ENCODE data around the gene PRR14L.
"Not testable (repeated sequence)": the region's sequence is repeated elsewhere in the genome, so short reads cannot be mapped to it uniquely, and the experiment has no call there.

PRR14L gene

GRCh38 chr22:31681349-31682345, 68.3 kb downstream of the PRR14L start:
- no peak overlapping the region for H3K27ac ChIP-seq (ENCODE audit: low read depth, low read length, severe bottlenecking)
- no peaks in the 10 kb centered on the region for H3K9me3 ChIP-seq (ENCODE audit: control insufficient read depth, low read length)
- peaks cover 31% of the 10 kb centered on the region for H3K36me3 ChIP-seq (ENCODE audit: control insufficient read depth, insufficient read depth, low read length)
- no peak overlapping the region for H3K4me3 ChIP-seq (ENCODE audit: extremely low read depth, insufficient read depth, low read length, poor library complexity, severe bottlenecking)
- 96% methylated on average over 15 of the region's 17 CpGs for WGBS, 2 experiments (ENCODE audit: insufficient coverage in 2 of 2)
- no peaks in the 10 kb centered on the region for H3K4me1 ChIP-seq (ENCODE audit: control insufficient read depth, insufficient read depth, low read length, poor library complexity, severe bottlenecking)

GRCh38 chr22:31680861-31681341, 69.0 kb downstream of the PRR14L start:
- H3K4me1 ChIP-seq (ENCODE audit: control insufficient read depth, insufficient read depth, low read length, poor library complexity, severe bottlenecking): no peaks in the 10 kb centered on the region
- peaks cover 27% of the 10 kb centered on the region for H3K36me3 ChIP-seq (ENCODE audit: control insufficient read depth, insufficient read depth, low read length)
- WGBS, 2 experiments (ENCODE audit: insufficient coverage in 2 of 2): 96 to 99% methylated on average over 5 to 6 of the region's 9 CpGs
- H3K9me3 ChIP-seq (ENCODE audit: control insufficient read depth, low read length): no peaks in the 10 kb centered on the region
- no peak overlapping the region for H3K4me3 ChIP-seq (ENCODE audit: extremely low read depth, insufficient read depth, low read length, poor library complexity, severe bottlenecking)
- H3K27ac ChIP-seq (ENCODE audit: low read depth, low read length, severe bottlenecking): no peak overlapping the region

- 84 to 88% methylated on average over 7 of the region's 7 CpGs for WGBS, 2 experiments (ENCODE audit: insufficient coverage in 2 of 2)
- Histone ChIP-seq H3K4me3 (ENCODE audit: extremely low read depth, insufficient read depth, low read length, poor library complexity, severe bottlenecking) (no peak overlapping the region), H3K4me1 (ENCODE audit: control insufficient read depth, insufficient read depth, low read length, poor library complexity, severe bottlenecking) (no peaks in the 10 kb centered on the region), H3K36me3 (ENCODE audit: control insufficient read depth, insufficient read depth, low read length) (peaks cover 11% of the 10 kb centered on the region), H3K27ac (ENCODE audit: low read depth, low read length, severe bottlenecking) (no peak overlapping the region), H3K9me3 (ENCODE audit: control insufficient read depth, low read length) (no peaks in the 10 kb centered on the region)
Observed at GRCh38 chr22:31678748-31679147, 71.2 kb downstream of the PRR14L start.

GRCh38 chr22:31676700-31677099, 73.2 kb downstream of the PRR14L start:
- 72 to 76% methylated on average over 25 of the region's 25 CpGs for WGBS, 2 experiments (ENCODE audit: insufficient coverage in 2 of 2)
- Histone ChIP-seq H3K27ac (ENCODE audit: low read depth, low read length, severe bottlenecking) (no peak overlapping the region), H3K4me1 (ENCODE audit: control insufficient read depth, insufficient read depth, low read length, poor library complexity, severe bottlenecking) (no peaks in the 10 kb centered on the region), H3K36me3 (ENCODE audit: control insufficient read depth, insufficient read depth, low read length) (no peaks in the 10 kb centered on the region), H3K4me3 (ENCODE audit: extremely low read depth, insufficient read depth, low read length, poor library complexity, severe bottlenecking) (no peak overlapping the region), H3K9me3 (ENCODE audit: control insufficient read depth, low read length) (no peaks in the 10 kb centered on the region)

GRCh38 chr22:31674219-31674618, 75.7 kb downstream of the PRR14L start:
- not testable (repeated sequence) for H3K4me3 ChIP-seq (ENCODE audit: extremely low read depth, insufficient read depth, low read length, poor library complexity, severe bottlenecking); H3K9me3 ChIP-seq (ENCODE audit: control insufficient read depth, low read length); H3K36me3 ChIP-seq (ENCODE audit: control insufficient read depth, insufficient read depth, low read length); H3K4me1 ChIP-seq (ENCODE audit: control insufficient read depth, insufficient read depth, low read length, poor library complexity, severe bottlenecking); H3K27ac ChIP-seq (ENCODE audit: low read depth, low read length, severe bottlenecking)
- 93 to 100% methylated on average over 2 to 3 of the region's 5 CpGs for WGBS, 2 experiments (ENCODE audit: insufficient coverage in 2 of 2)

GRCh38 chr22:31668849-31669248, 81.1 kb downstream of the PRR14L start:
- H3K9me3 ChIP-seq (ENCODE audit: control insufficient read depth, low read length); H3K36me3 ChIP-seq (ENCODE audit: control insufficient read depth, insufficient read depth, low read length); H3K27ac ChIP-seq (ENCODE audit: low read depth, low read length, severe bottlenecking); H3K4me3 ChIP-seq (ENCODE audit: extremely low read depth, insufficient read depth, low read length, poor library complexity, severe bottlenecking); H3K4me1 ChIP-seq (ENCODE audit: control insufficient read depth, insufficient read depth, low read length, poor library complexity, severe bottlenecking): not testable (repeated sequence)
- WGBS, 2 experiments (ENCODE audit: insufficient coverage in 2 of 2): 82 to 100% methylated on average over 2 to 3 of the region's 4 CpGs

GRCh38 chr22:31662668-31663037, 87.3 kb downstream of the PRR14L start:
- no peaks in the 10 kb centered on the region for H3K36me3 ChIP-seq (ENCODE audit: control insufficient read depth, insufficient read depth, low read length)
- H3K27ac ChIP-seq (ENCODE audit: low read depth, low read length, severe bottlenecking): peak overlapping the region; percentile 74
- H3K4me3 ChIP-seq (ENCODE audit: extremely low read depth, insufficient read depth, low read length, poor library complexity, severe bottlenecking): peak overlapping the region; percentile 88
- peaks cover 4% of the 10 kb centered on the region for H3K4me1 ChIP-seq (ENCODE audit: control insufficient read depth, insufficient read depth, low read length, poor library complexity, severe bottlenecking)
- H3K9me3 ChIP-seq (ENCODE audit: control insufficient read depth, low read length): no peaks in the 10 kb centered on the region
- 67 to 72% methylated on average over 8 of the region's 8 CpGs for WGBS, 2 experiments (ENCODE audit: insufficient coverage in 2 of 2)

GRCh38 chr22:31661851-31662667, 87.9 kb downstream of the PRR14L start, which contains the start of gene PISD:
Gene PISD (minus strand): TSS chr22:31662215. CDS start chr22:31662208, 7 bp downstream.
- H3K4me1 ChIP-seq (ENCODE audit: control insufficient read depth, insufficient read depth, low read length, poor library complexity, severe bottlenecking): peaks cover 4% of the 10 kb centered on the region
- H3K27ac ChIP-seq (ENCODE audit: low read depth, low read length, severe bottlenecking): peak within 1 kb of the TSS; percentile 74
- H3K36me3 ChIP-seq (ENCODE audit: control insufficient read depth, insufficient read depth, low read length): no peaks in the 10 kb centered on the region
- 4 to 9% methylated on average over 34 to 52 of the region's 52 CpGs for WGBS, 2 experiments (ENCODE audit: insufficient coverage in 2 of 2)
- H3K4me3 ChIP-seq (ENCODE audit: extremely low read depth, insufficient read depth, low read length, poor library complexity, severe bottlenecking): peak within 1 kb of the TSS; percentile 88
- H3K9me3 ChIP-seq (ENCODE audit: control insufficient read depth, low read length): no peaks in the 10 kb centered on the region

- not testable (repeated sequence) for H3K4me1 ChIP-seq (ENCODE audit: control insufficient read depth, insufficient read depth, low read length, poor library complexity, severe bottlenecking); H3K36me3 ChIP-seq (ENCODE audit: control insufficient read depth, insufficient read depth, low read length); H3K9me3 ChIP-seq (ENCODE audit: control insufficient read depth, low read length)
- Histone ChIP-seq H3K4me3 (ENCODE audit: extremely low read depth, insufficient read depth, low read length, poor library complexity, severe bottlenecking) (peak overlapping the region; percentile 88), H3K27ac (ENCODE audit: low read depth, low read length, severe bottlenecking) (peak overlapping the region; percentile 74)
- 61 to 68% methylated on average over 5 to 8 of the region's 10 CpGs for WGBS, 2 experiments (ENCODE audit: insufficient coverage in 2 of 2)
Observed at GRCh38 chr22:31660860-31661341, 89.0 kb downstream of the PRR14L start.

- no peak overlapping the region for H3K27ac ChIP-seq (ENCODE audit: low read depth, low read length, severe bottlenecking)
- H3K36me3 ChIP-seq (ENCODE audit: control insufficient read depth, insufficient read depth, low read length): no peaks in the 10 kb centered on the region
- H3K9me3 ChIP-seq (ENCODE audit: control insufficient read depth, low read length): no peaks in the 10 kb centered on the region
- H3K4me1 ChIP-seq (ENCODE audit: control insufficient read depth, insufficient read depth, low read length, poor library complexity, severe bottlenecking): peaks cover 4% of the 10 kb centered on the region
- 100% methylated on average over 3 to 4 of the region's 7 CpGs for WGBS, 2 experiments (ENCODE audit: insufficient coverage in 2 of 2)
- H3K4me3 ChIP-seq (ENCODE audit: extremely low read depth, insufficient read depth, low read length, poor library complexity, severe bottlenecking): no peak overlapping the region
Observed at GRCh38 chr22:31659246-31659645, 90.7 kb downstream of the PRR14L start.
